ENCODE measurements around the gene CNTNAP5.

DNA sequence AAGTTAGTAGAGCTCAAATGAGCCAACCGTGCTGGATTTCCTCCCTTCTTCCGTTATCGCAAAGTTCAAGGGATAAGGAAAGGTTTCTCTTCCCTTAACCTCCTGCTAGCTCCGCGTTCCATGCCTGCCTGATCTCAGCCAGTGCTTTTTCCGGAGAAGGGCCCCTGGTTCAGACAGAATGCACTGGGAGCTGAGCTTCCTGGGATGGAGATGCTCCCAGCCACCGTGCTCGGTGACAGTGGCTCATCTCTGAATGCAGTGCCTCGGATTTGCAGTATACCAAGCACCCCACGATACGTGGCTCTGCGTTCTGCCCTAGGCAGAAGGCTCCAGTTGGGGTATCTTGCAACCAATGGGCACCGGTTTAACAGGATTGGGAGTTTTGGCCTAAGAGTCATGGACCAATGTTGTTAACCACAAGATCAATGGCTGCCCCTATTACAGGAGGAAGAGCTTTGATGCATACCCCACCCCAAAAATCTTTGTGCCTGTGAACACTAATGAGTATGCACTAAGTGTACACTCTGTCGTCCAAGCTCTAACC, 876 bp downstream of the CNTNAP5 start:
- TF ChIP-seq NR2C1 (IDR thresholded peaks at IDR 0.05) = no peak
- TF ChIP-seq NR2C1 (tag; IDR thresholded peaks at IDR 0.05) = no peak
- no peak for TF ChIP-seq SMAD3 (CRISPR knock-in tag; conservative IDR thresholded peaks at IDR 0.05)
- TF ChIP-seq, protein P1, sequence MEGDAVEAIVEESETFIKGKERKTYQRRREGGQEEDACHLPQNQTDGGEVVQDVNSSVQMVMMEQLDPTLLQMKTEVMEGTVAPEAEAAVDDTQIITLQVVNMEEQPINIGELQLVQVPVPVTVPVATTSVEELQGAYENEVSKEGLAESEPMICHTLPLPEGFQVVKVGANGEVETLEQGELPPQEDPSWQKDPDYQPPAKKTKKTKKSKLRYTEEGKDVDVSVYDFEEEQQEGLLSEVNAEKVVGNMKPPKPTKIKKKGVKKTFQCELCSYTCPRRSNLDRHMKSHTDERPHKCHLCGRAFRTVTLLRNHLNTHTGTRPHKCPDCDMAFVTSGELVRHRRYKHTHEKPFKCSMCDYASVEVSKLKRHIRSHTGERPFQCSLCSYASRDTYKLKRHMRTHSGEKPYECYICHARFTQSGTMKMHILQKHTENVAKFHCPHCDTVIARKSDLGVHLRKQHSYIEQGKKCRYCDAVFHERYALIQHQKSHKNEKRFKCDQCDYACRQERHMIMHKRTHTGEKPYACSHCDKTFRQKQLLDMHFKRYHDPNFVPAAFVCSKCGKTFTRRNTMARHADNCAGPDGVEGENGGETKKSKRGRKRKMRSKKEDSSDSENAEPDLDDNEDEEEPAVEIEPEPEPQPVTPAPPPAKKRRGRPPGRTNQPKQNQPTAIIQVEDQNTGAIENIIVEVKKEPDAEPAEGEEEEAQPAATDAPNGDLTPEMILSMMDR (IDR thresholded peaks at IDR 0.05 in 2 of 3, conservative IDR thresholded peaks at IDR 0.05 in 1 of 3; ENCODE audit: insufficient read depth in 2 of 3, low read depth in 1 of 3, low read length in 3 of 3) = no peak
- TF ChIP-seq POLR2A (conservative IDR thresholded peaks at IDR 0.05) = no peak
- no peak for TF ChIP-seq TEAD4 (IDR thresholded peaks at IDR 0.05; ENCODE audit: low read length)
- no peak for TF ChIP-seq TEAD4 (CRISPR knock-in tag; IDR thresholded peaks at IDR 0.05; ENCODE audit: borderline replicate concordance)
- TF ChIP-seq ZNF134 (CRISPR knock-in tag; conservative IDR thresholded peaks at IDR 0.05) = no peak
- no peak for TF ChIP-seq ZNF146 (CRISPR knock-in tag; IDR thresholded peaks at IDR 0.05; ENCODE audit: unreplicated experiment)
- TF ChIP-seq, protein P2, sequence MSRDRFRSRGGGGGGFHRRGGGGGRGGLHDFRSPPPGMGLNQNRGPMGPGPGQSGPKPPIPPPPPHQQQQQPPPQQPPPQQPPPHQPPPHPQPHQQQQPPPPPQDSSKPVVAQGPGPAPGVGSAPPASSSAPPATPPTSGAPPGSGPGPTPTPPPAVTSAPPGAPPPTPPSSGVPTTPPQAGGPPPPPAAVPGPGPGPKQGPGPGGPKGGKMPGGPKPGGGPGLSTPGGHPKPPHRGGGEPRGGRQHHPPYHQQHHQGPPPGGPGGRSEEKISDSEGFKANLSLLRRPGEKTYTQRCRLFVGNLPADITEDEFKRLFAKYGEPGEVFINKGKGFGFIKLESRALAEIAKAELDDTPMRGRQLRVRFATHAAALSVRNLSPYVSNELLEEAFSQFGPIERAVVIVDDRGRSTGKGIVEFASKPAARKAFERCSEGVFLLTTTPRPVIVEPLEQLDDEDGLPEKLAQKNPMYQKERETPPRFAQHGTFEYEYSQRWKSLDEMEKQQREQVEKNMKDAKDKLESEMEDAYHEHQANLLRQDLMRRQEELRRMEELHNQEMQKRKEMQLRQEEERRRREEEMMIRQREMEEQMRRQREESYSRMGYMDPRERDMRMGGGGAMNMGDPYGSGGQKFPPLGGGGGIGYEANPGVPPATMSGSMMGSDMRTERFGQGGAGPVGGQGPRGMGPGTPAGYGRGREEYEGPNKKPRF (IDR thresholded peaks at IDR 0.05; ENCODE audit: low read depth, low read length) = no peak
- TF ChIP-seq RNF219 (CRISPR knock-in tag; IDR thresholded peaks at IDR 0.05) = no peak
- TF ChIP-seq RBBP5 (IDR thresholded peaks at IDR 0.05; ENCODE audit: borderline replicate concordance, insufficient read depth, low read length, poor library complexity, severe bottlenecking) = no peak
- TF ChIP-seq RERE (CRISPR knock-in tag; IDR thresholded peaks at IDR 0.05; ENCODE audit: borderline replicate concordance) = no peak

Measured in K562 (cell line).